ENCODE data around the gene SLC35F6.

DNA sequence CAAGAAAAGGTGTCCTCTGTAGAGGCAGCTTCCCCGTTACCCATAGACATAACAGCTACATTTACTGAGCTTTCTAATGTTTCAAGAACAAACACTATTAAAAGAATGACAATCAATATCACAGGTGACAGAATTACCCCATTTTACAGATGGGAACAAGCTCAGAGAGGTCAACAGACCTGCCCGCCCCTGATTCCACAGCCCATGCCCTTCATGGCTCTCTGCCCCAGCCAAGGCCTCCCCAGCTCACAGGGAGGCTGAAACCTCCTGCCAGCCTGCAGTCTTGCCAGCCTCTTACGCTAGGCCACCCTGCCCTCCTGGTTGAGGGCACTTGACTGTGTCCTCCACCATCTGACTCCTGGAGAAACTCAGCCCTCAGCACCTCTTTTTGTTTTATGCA lies 19.1 kb upstream of the SLC35F6 start:
- TF ChIP-seq CTCF (IDR thresholded peaks at IDR 0.05) (no peak), POLR2AphosphoS5 (IDR thresholded peaks at IDR 0.05) (no peak)
